WTC11 (cell line): ENCODE data around the gene CEP120.

Experiments
- CBFB ChIP-seq: sonication (generic); formaldehyde crosslinking; IDR thresholded peaks from 2 replicates; pipeline ENCODE4 v1.8.1; 2022; ENCODE audit warnings: mild to moderate bottlenecking, low read depth, missing genetic modification reagents
- CTCF ChIP-seq: fragments of 200-600 bp; IDR thresholded peaks from 2 replicates; pipeline ENCODE4 v1.8.0; 2022; ENCODE audit warnings: antibody characterized with exemption
- E2F1 ChIP-seq: sonication (generic); formaldehyde crosslinking; IDR thresholded peaks from 2 replicates; pipeline ENCODE4 v1.8.0; 2022; ENCODE audit warnings: mild to moderate bottlenecking, missing genetic modification reagents
- HMGA2 ChIP-seq: fragments of 250-450 bp; sonication (Bioruptor Pico); IDR thresholded peaks from 2 replicates; pipeline ENCODE4 v1.4.0; 2021; ENCODE audit warnings: mild to moderate bottlenecking, moderate library complexity
- IRF2 ChIP-seq: sonication (generic); formaldehyde crosslinking; IDR thresholded peaks from 2 replicates; pipeline ENCODE4 v1.8.0; 2022; ENCODE audit warnings: low read depth, missing genetic modification reagents, borderline replicate concordance
- JUN ChIP-seq: sonication (generic); formaldehyde crosslinking; IDR thresholded peaks from 2 replicates; pipeline ENCODE4 v1.8.0; 2023; ENCODE audit warnings: mild to moderate bottlenecking, missing genetic modification reagents
- MAX ChIP-seq: sonication (generic); formaldehyde crosslinking; IDR thresholded peaks from 2 replicates; pipeline ENCODE4 v1.8.0; 2022; ENCODE audit warnings: mild to moderate bottlenecking, missing genetic modification reagents
- SP1 ChIP-seq: sonication (generic); formaldehyde crosslinking; conservative IDR thresholded peaks from 2 replicates; pipeline ENCODE4 v1.8.1; 2022; ENCODE audit warnings: missing genetic modification reagents

GRCh38 chr5:123429221-123429954, 6.2 kb upstream of the CEP120 start:
- TF ChIP-seq CBFB (CRISPR knock-in tag) = no peak
- TF ChIP-seq MAX (CRISPR knock-in tag) = no peak
- TF ChIP-seq CTCF = no peak
- no peak for TF ChIP-seq SP1 (CRISPR knock-in tag)
- TF ChIP-seq JUN (CRISPR knock-in tag) = no peak
- TF ChIP-seq IRF2 (CRISPR knock-in tag) = no peak
- TF ChIP-seq HMGA2 (CRISPR knock-in tag) = no peak
- TF ChIP-seq E2F1 (CRISPR knock-in tag) = no peak
